HepG2 (cell line): ENCODE measurements around the gene PCDHGA5. TPM values are rescaled to one million over a fixed set of nuclear protein-coding genes. Genes with fewer than 3 reads are reported as not detected.

Experiments used
- ARID5B ChIP-seq: IDR thresholded peaks from 2 replicates; pipeline ENCODE4 v1.4.0; 2020; ENCODE audit warnings: mild to moderate bottlenecking, missing genetic modification reagents
- GRHL1 ChIP-seq: sonication (generic); formaldehyde crosslinking; conservative IDR thresholded peaks from 2 replicates; pipeline ENCODE4 v1.8.0; 2022; ENCODE audit warnings: missing genetic modification reagents
- HNRNPL ChIP-seq: fragments of 200-400 bp; formaldehyde crosslinking; IDR thresholded peaks from 2 replicates; pipeline ENCODE4 v1.6.1; 2017; ENCODE audit warnings: mild to moderate bottlenecking, low read depth, low read length
- KDM6A ChIP-seq: IDR thresholded peaks from 2 replicates; pipeline ENCODE4 v1.6.1; 2016; ENCODE audit warnings: low read depth
- NR2C2 ChIP-seq: sonication (generic); formaldehyde crosslinking; IDR thresholded peaks from 2 replicates; pipeline ENCODE4 v1.4.0; 2020; ENCODE audit warnings: missing genetic modification reagents, mild to moderate bottlenecking, moderate library complexity, borderline replicate concordance
- POLR2G ChIP-seq: fragments of 200-400 bp; formaldehyde crosslinking; IDR thresholded peaks from 2 replicates; pipeline ENCODE4 v1.6.1; 2018; ENCODE audit warnings: mild to moderate bottlenecking, low read depth, low read length, moderate library complexity
- RERE ChIP-seq: IDR thresholded peaks from 2 replicates; pipeline ENCODE4 v1.6.1; 2016; ENCODE audit warnings: low read depth, missing genetic modification reagents, missing compliant biosample characterization
- STAT6 ChIP-seq: sonication (generic); formaldehyde crosslinking; IDR thresholded peaks from 2 replicates; pipeline ENCODE4 v1.4.0; 2020; ENCODE audit warnings: missing genetic modification reagents, mild to moderate bottlenecking, borderline replicate concordance
- THYN1 ChIP-seq: sonication (generic); formaldehyde crosslinking; IDR thresholded peaks from 2 replicates; pipeline ENCODE4 v1.8.1; 2023; ENCODE audit warnings: low read depth, mild to moderate bottlenecking, moderate library complexity, missing genetic modification reagents, borderline replicate concordance
- ZNF160 ChIP-seq: sonication (generic); formaldehyde crosslinking; IDR thresholded peaks from 2 replicates; pipeline ENCODE4 v1.8.0; 2022; ENCODE audit warnings: mild to moderate bottlenecking, inconsistent platforms, missing genetic modification reagents
- ZNF510 ChIP-seq: sonication (generic); formaldehyde crosslinking; IDR thresholded peaks from 2 replicates; pipeline ENCODE4 v1.4.0; 2020; ENCODE audit warnings: low read depth, mild to moderate bottlenecking, missing genetic modification reagents
- ZNF572 ChIP-seq: sonication (generic); formaldehyde crosslinking; IDR thresholded peaks from 2 replicates; pipeline ENCODE4 v1.5.1; 2020; ENCODE audit warnings: mild to moderate bottlenecking, missing genetic modification reagents
- ZNF652 ChIP-seq: IDR thresholded peaks from 2 replicates; pipeline ENCODE4 v1.6.1; 2016; ENCODE audit warnings: low read depth, borderline replicate concordance
- polyA plus RNA-seq, 8 experiments: library from polyadenylated mRNA; depleted of rRNA in 3 of 8; stranded (reverse) in 7 of 8; unstranded in 1 of 8; fragments of >200 nt; fragmentation: Illumina TruSeq in 4 of 8; extraction: Trizol in 4 of 8; gene quantifications; 2 replicates each; pipeline versions ENCODE4 v1.2.1 to v1.2.3, GENCODE V29; 2011 to 2016; ENCODE audit warnings: low read depth in 4 of 8, missing spikeins in 1 of 8, mixed read lengths in 1 of 8; ENCODE audit not compliant: insufficient read depth in 1 of 8
- total RNA-seq, 5 experiments: library from RNA; depleted of rRNA; stranded (reverse); fragments of >200 nt; fragmentation: Illumina TruSeq; extraction: Trizol; gene quantifications; 2 replicates each; pipeline ENCODE4 v1.2.3, GENCODE V29; 2016; ENCODE audit warnings: low read depth in 1 of 5

Gene PCDHGA5
- total and polyA plus RNA-seq, 2 of the 13 experiments (the other 11 are each of a cell fraction or from before 2014, with no cell fraction given): 0.27 to 0.32 TPM

- TF ChIP-seq RERE (CRISPR knock-in tag) (no peak), GRHL1 (CRISPR knock-in tag) (no peak), ARID5B (CRISPR knock-in tag) (peak; percentile 36; the same call in 1 of the 2 replicates), ZNF652 (CRISPR knock-in tag) (no peak), NR2C2 (no peak), KDM6A (CRISPR knock-in tag) (no peak), POLR2G (peak; percentile 56), ZNF572 (no peak), HNRNPL (no peak), ZNF160 (CRISPR knock-in tag) (no peak), STAT6 (CRISPR knock-in tag) (no peak), ZNF510 (CRISPR knock-in tag) (no peak), THYN1 (no peak)
Observed at GRCh38 chr5:141349917-141350619, 13.9 kb upstream of the PCDHGA5 start, which contains the start of gene PCDHGB1 (continued).
